ENCODE data around the gene VRK1.

Gene VRK1

GRCh38 chr14:96799489-96800054 is 2.4 kb downstream of the VRK1 start:
- no peaks in the 10 kb centered on the region for H3K4me1 ChIP-seq (ENCODE audit: low read length)
- no peaks in the 10 kb centered on the region; the same call in 1 of the 2 replicates for H4K20me1 ChIP-seq (ENCODE audit: insufficient read depth, low read length)
- H3F3A ChIP-seq (ENCODE audit: insufficient read depth, low read length): no peaks in the 10 kb centered on the region
- TF ChIP-seq CTCF (IDR thresholded peaks at IDR 0.05; ENCODE audit: low read length): no peak
- TF ChIP-seq EZH2phosphoT487 (IDR thresholded peaks at IDR 0.05; ENCODE audit: low read length): no peak
- TF ChIP-seq EZH2 (optimal IDR thresholded peaks at IDR 0.05; ENCODE audit: low read depth, low read length): no peak
- H3K79me2 ChIP-seq (ENCODE audit: low read length): peaks cover 67% of the 10 kb centered on the region
- H3K4me2 ChIP-seq (ENCODE audit: low read depth, low read length): no peak overlapping the region
- DNase-seq: no peak
- no peaks in the 10 kb centered on the region for H3K9me2 ChIP-seq (replicated peaks; ENCODE audit: insufficient read depth, low read length)
- H3K36me3 ChIP-seq (replicated peaks; ENCODE audit: insufficient read depth, low read length): no peaks in the 10 kb centered on the region
- no peaks in the 10 kb centered on the region for H3K27me3 ChIP-seq (replicated peaks; ENCODE audit: insufficient read depth, low read length)
- H3K9me3 ChIP-seq (replicated peaks; ENCODE audit: insufficient read depth, low read length): no peaks in the 10 kb centered on the region
- no peak overlapping the region for H3K27ac ChIP-seq (ENCODE audit: low read length)
- no peak overlapping the region for H3K9ac ChIP-seq (ENCODE audit: low read length)
- H3K4me3 ChIP-seq (ENCODE audit: low read length): no peak overlapping the region
- no peak overlapping the region for H2AFZ ChIP-seq (ENCODE audit: low read length)

- no peaks in the 10 kb centered on the region for H3K27me3 ChIP-seq (replicated peaks; ENCODE audit: insufficient read depth, low read length)
- no peaks in the 10 kb centered on the region for H3K9me3 ChIP-seq (replicated peaks; ENCODE audit: insufficient read depth, low read length)
- H2AFZ ChIP-seq (ENCODE audit: low read length): no peak overlapping the region
- no peaks in the 10 kb centered on the region for H3K9me2 ChIP-seq (replicated peaks; ENCODE audit: insufficient read depth, low read length)
- peaks cover 88% of the 10 kb centered on the region for H3K79me2 ChIP-seq (ENCODE audit: low read length)
- no peak for DNase-seq
- H4K20me1 ChIP-seq (ENCODE audit: insufficient read depth, low read length): no peaks in the 10 kb centered on the region; the same call in 1 of the 2 replicates
- H3K36me3 ChIP-seq (replicated peaks; ENCODE audit: insufficient read depth, low read length): no peaks in the 10 kb centered on the region
- no peak overlapping the region for H3K27ac ChIP-seq (ENCODE audit: low read length)
- H3K4me1 ChIP-seq (ENCODE audit: low read length): no peaks in the 10 kb centered on the region
- H3K9ac ChIP-seq (ENCODE audit: low read length): no peak overlapping the region
- TF ChIP-seq EZH2 (optimal IDR thresholded peaks at IDR 0.05; ENCODE audit: low read depth, low read length): no peak
- no peak for TF ChIP-seq CTCF (IDR thresholded peaks at IDR 0.05; ENCODE audit: low read length)
- no peak for TF ChIP-seq EZH2phosphoT487 (IDR thresholded peaks at IDR 0.05; ENCODE audit: low read length)
- no peak overlapping the region for H3K4me2 ChIP-seq (ENCODE audit: low read depth, low read length)
- no peaks in the 10 kb centered on the region for H3F3A ChIP-seq (ENCODE audit: insufficient read depth, low read length)
- H3K4me3 ChIP-seq (ENCODE audit: low read length): no peak overlapping the region
Observed at GRCh38 chr14:96801931-96802330, 4.7 kb downstream of the VRK1 start.

- Histone ChIP-seq H3K4me1 (ENCODE audit: low read length) (no peaks in the 10 kb centered on the region), H3K9ac (ENCODE audit: low read length) (no peak overlapping the region), H3K9me2 (replicated peaks; ENCODE audit: insufficient read depth, low read length) (no peaks in the 10 kb centered on the region), H3F3A (ENCODE audit: insufficient read depth, low read length) (no peaks in the 10 kb centered on the region), H3K9me3 (replicated peaks; ENCODE audit: insufficient read depth, low read length) (no peaks in the 10 kb centered on the region), H4K20me1 (ENCODE audit: insufficient read depth, low read length) (no peaks in the 10 kb centered on the region; the same call in 1 of the 2 replicates), H2AFZ (ENCODE audit: low read length) (no peak overlapping the region), H3K4me3 (ENCODE audit: low read length) (no peak overlapping the region), H3K27ac (ENCODE audit: low read length) (no peak overlapping the region), H3K4me2 (ENCODE audit: low read depth, low read length) (no peak overlapping the region), H3K79me2 (ENCODE audit: low read length) (peaks cover 93% of the 10 kb centered on the region), H3K36me3 (replicated peaks; ENCODE audit: insufficient read depth, low read length) (no peaks in the 10 kb centered on the region), H3K27me3 (replicated peaks; ENCODE audit: insufficient read depth, low read length) (no peaks in the 10 kb centered on the region)
- TF ChIP-seq EZH2phosphoT487 (IDR thresholded peaks at IDR 0.05; ENCODE audit: low read length) (no peak), EZH2 (optimal IDR thresholded peaks at IDR 0.05; ENCODE audit: low read depth, low read length) (no peak), CTCF (IDR thresholded peaks at IDR 0.05; ENCODE audit: low read length) (no peak)
- no peak for DNase-seq
Observed at GRCh38 chr14:96802963-96803362, 5.8 kb downstream of the VRK1 start.
